HEK293 (cell line): ENCODE results near the gene ABHD3.

Source experiments
- CTCF ChIA-PET: fragments of 350-600 bp; formaldehyde crosslinking; extraction: SDS; loops from one replicate; lab custom pipeline; 2021; ENCODE audit warnings: antibody characterized with exemption; lab: Yijun Ruan, JAX
- POLR2A ChIA-PET: fragments of 300-600 bp; formaldehyde crosslinking; extraction: SDS; loops from one replicate; lab custom pipeline; 2020; ENCODE audit warnings: antibody characterized with exemption, inconsistent platforms; lab: Yijun Ruan, JAX
- H3K27ac ChIP-seq: fragments of 200-500 bp; sonication (Bioruptor generic); 2 replicates; pipeline ENCODE4 v1.5.1; 2014; ENCODE audit warnings: low read depth, low read length, control low read depth, inconsistent platforms; ENCODE audit errors: extremely low read depth
- H3K36me3 ChIP-seq, 2 experiments: fragments of 200-500 bp in 1 of 2; sonication (Bioruptor generic) in 1 of 2; 1 replicate in 1 of 2; 2 replicates in 1 of 2; pipeline ENCODE4 v1.5.1; 2014 to 2017; ENCODE audit warnings: inconsistent platforms in 2 of 2, low read length in 2 of 2; ENCODE audit not compliant: control insufficient read depth in 2 of 2, insufficient read depth in 1 of 2
- H3K4me1 ChIP-seq: fragments of 200-500 bp; sonication (Bioruptor generic); 2 replicates; pipeline ENCODE4 v1.5.1; 2014; ENCODE audit warnings: mild to moderate bottlenecking, low read length, inconsistent platforms; ENCODE audit not compliant: control insufficient read depth, insufficient read depth
- H3K4me3 ChIP-seq: 2 replicates; pipeline ENCODE4 v1.5.1; 2011; ENCODE audit warnings: low read depth, mild to moderate bottlenecking, control low read depth, low read length, moderate library complexity
- H3K9me3 ChIP-seq: fragments of 200-500 bp; sonication (Bioruptor generic); 2 replicates; pipeline ENCODE4 v1.5.1; 2014; ENCODE audit warnings: low read depth, low read length, inconsistent platforms; ENCODE audit not compliant: control insufficient read depth, insufficient read depth
- BCL11B ChIP-seq: fragments of 450-650 bp; formaldehyde crosslinking; IDR thresholded peaks from 2 replicates; pipeline ENCODE4 v1.5.1; 2016; ENCODE audit warnings: low read depth, missing biosample characterization, missing genetic modification characterization
- HIC1 ChIP-seq: fragments of 450-650 bp; formaldehyde crosslinking; IDR thresholded peaks from 2 replicates; pipeline ENCODE4 v1.5.1; 2016; ENCODE audit warnings: missing biosample characterization, missing genetic modification characterization
- KLF7 ChIP-seq: fragments of 450-650 bp; formaldehyde crosslinking; IDR thresholded peaks from 2 replicates; pipeline ENCODE4 v1.5.1; 2016; ENCODE audit warnings: missing biosample characterization, missing genetic modification characterization, borderline replicate concordance
- MEIS1 ChIP-seq: sonication (generic); formaldehyde crosslinking; IDR thresholded peaks from 2 replicates; pipeline ENCODE4 v1.8.1; 2022; ENCODE audit warnings: missing genetic modification reagents, mild to moderate bottlenecking, borderline replicate concordance
- RBAK ChIP-seq: fragments of 450-650 bp; formaldehyde crosslinking; IDR thresholded peaks from 2 replicates; pipeline ENCODE4 v1.5.1; 2016; ENCODE audit warnings: missing biosample characterization, missing genetic modification characterization
- TRIM28 ChIP-seq: IDR thresholded peaks from 2 replicates; pipeline ENCODE4 v1.6.1; 2011; ENCODE audit warnings: low read length, control low read depth, borderline replicate concordance
- WT1 ChIP-seq: fragments of 450-650 bp; formaldehyde crosslinking; IDR thresholded peaks from 2 replicates; pipeline ENCODE4 v1.5.1; 2016; ENCODE audit warnings: missing biosample characterization, missing genetic modification characterization
- ZBTB44 ChIP-seq: fragments of 450-650 bp; IDR thresholded peaks from 2 replicates; pipeline ENCODE4 v1.5.1; 2018; ENCODE audit warnings: missing biosample characterization, mild to moderate bottlenecking, missing genetic modification characterization
- ZBTB7A ChIP-seq: fragments of 450-650 bp; formaldehyde crosslinking; IDR thresholded peaks from 2 replicates; pipeline ENCODE4 v1.5.1; 2016; ENCODE audit warnings: low read depth, missing biosample characterization, missing genetic modification characterization
- ZEB2 ChIP-seq: fragments of 450-650 bp; formaldehyde crosslinking; IDR thresholded peaks from 2 replicates; pipeline ENCODE4 v1.5.1; 2016; ENCODE audit warnings: missing biosample characterization, missing genetic modification characterization
- ZFP3 ChIP-seq: fragments of 450-650 bp; formaldehyde crosslinking; IDR thresholded peaks from 2 replicates; pipeline ENCODE4 v1.5.1; 2016; ENCODE audit warnings: low read depth, missing biosample characterization, missing genetic modification characterization
- ZIC2 ChIP-seq: fragments of 450-650 bp; formaldehyde crosslinking; IDR thresholded peaks from 2 replicates; pipeline ENCODE4 v1.5.1; 2016; ENCODE audit warnings: missing biosample characterization, missing genetic modification characterization
- ZNF112 ChIP-seq: fragments of 450-650 bp; formaldehyde crosslinking; IDR thresholded peaks from 2 replicates; pipeline ENCODE4 v1.5.0; 2017; ENCODE audit warnings: missing biosample characterization, missing genetic modification characterization
- ZNF2 ChIP-seq: fragments of 450-650 bp; formaldehyde crosslinking; IDR thresholded peaks from 2 replicates; pipeline ENCODE4 v1.5.1; 2016; ENCODE audit warnings: missing biosample characterization, missing genetic modification characterization
- ZNF350 ChIP-seq: fragments of 450-650 bp; formaldehyde crosslinking; IDR thresholded peaks from 2 replicates; pipeline ENCODE4 v1.5.0; 2017; ENCODE audit warnings: missing biosample characterization, mild to moderate bottlenecking, missing genetic modification characterization
- ZNF473 ChIP-seq: fragments of 450-650 bp; formaldehyde crosslinking; IDR thresholded peaks from 2 replicates; pipeline ENCODE4 v1.5.1; 2017; ENCODE audit warnings: missing biosample characterization, missing genetic modification characterization
- ZNF670 ChIP-seq: fragments of 450-650 bp; formaldehyde crosslinking; IDR thresholded peaks from 2 replicates; pipeline ENCODE4 v1.5.1; 2016; ENCODE audit warnings: missing biosample characterization, missing genetic modification characterization, low read depth
- ZNF747 ChIP-seq: fragments of 450-650 bp; formaldehyde crosslinking; IDR thresholded peaks from 2 replicates; pipeline ENCODE4 v1.5.1; 2016; ENCODE audit warnings: missing biosample characterization, missing genetic modification characterization
- ZNF785 ChIP-seq: fragments of 450-650 bp; formaldehyde crosslinking; IDR thresholded peaks from 2 replicates; pipeline ENCODE4 v1.5.1; 2016; ENCODE audit warnings: missing biosample characterization, missing genetic modification characterization
- ZSCAN30 ChIP-seq: fragments of 450-650 bp; IDR thresholded peaks from 2 replicates; pipeline ENCODE4 v1.5.1; 2018; ENCODE audit warnings: missing biosample characterization, mild to moderate bottlenecking, missing genetic modification characterization, moderate library complexity
- TF ChIP-seq, protein P1 (sequence below): fragments of 450-650 bp; formaldehyde crosslinking; IDR thresholded peaks from 2 replicates; pipeline ENCODE4 v1.5.1; 2016; ENCODE audit warnings: missing biosample characterization, missing genetic modification characterization
- TF ChIP-seq, protein P2 (sequence below): fragments of 450-650 bp; formaldehyde crosslinking; IDR thresholded peaks from 2 replicates; pipeline ENCODE4 v1.5.1; 2016; ENCODE audit warnings: missing biosample characterization, missing genetic modification characterization
- TF ChIP-seq, protein P3 (sequence below): fragments of 450-650 bp; formaldehyde crosslinking; IDR thresholded peaks from 2 replicates; pipeline ENCODE4 v1.5.1; 2016; ENCODE audit warnings: missing biosample characterization, missing genetic modification characterization

The ABHD3 gene

DNA sequence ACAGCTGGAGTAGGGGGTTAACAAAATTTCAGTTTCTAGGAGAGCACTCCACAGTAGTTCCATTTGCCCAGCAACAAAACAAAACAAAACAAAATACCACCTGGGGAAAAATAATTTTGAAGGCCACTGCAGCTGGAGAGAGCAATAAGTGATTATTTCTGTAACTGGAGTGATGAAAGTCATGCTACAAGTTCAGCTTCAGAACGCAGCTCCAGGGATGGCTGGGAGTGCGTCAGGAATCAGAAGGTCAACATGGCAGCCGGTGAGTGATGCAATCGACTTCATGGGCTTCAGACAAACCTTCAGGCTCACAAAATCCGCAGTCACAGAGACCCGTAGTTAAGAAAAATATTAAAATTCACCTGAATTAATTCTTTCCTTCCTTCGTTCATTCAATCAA lies 41.0 kb downstream of the ABHD3 start:
- H3K36me3 ChIP-seq, result peaks cover 0 to 12% of the 10 kb centered on the region in 2 experiments; a peak in 1 of 3 replicates
- no peaks in the 10 kb centered on the region for H3K4me1 ChIP-seq
- ChIA-PET CTCF (no interaction called here), POLR2A (no interaction called here)
- H3K4me3 ChIP-seq, result no peak overlapping the region
- no peaks in the 10 kb centered on the region for H3K9me3 ChIP-seq
- TF ChIP-seq ZBTB7A (tag by site-specific recombination) (no peak), ZNF747 (tag by site-specific recombination) (no peak), ZBTB44 (no peak), WT1 (tag by site-specific recombination) (no peak), ZNF670 (no peak), TRIM28 (no peak), ZIC2 (tag by site-specific recombination) (peak; percentile 28; the same call in 1 of the 2 replicates), ZNF112 (tag by site-specific recombination) (no peak)
- no peak overlapping the region for H3K27ac ChIP-seq

- Histone ChIP-seq H3K9me3 (no peaks in the 10 kb centered on the region), H3K36me3 (peaks cover 0 to 12% of the 10 kb centered on the region in 2 experiments; a peak in 1 of 3 replicates), H3K4me1 (no peaks in the 10 kb centered on the region), H3K27ac (no peak overlapping the region), H3K4me3 (no peak overlapping the region)
- TF ChIP-seq MEIS1 (CRISPR knock-in tag) (no peak), ZNF473 (tag by site-specific recombination) (no peak), ZBTB44 (no peak), ZFP3 (tag by site-specific recombination) (no peak), ZNF785 (no peak), ZSCAN30 (tag by site-specific recombination) (no peak), ZNF350 (tag by site-specific recombination) (no peak), BCL11B (no peak), RBAK (no peak), ZNF2 (no peak), KLF7 (no peak), HIC1 (no peak), ZNF670 (no peak), ZEB2 (tag by site-specific recombination) (no peak)
- TF ChIP-seq, protein P1, sequence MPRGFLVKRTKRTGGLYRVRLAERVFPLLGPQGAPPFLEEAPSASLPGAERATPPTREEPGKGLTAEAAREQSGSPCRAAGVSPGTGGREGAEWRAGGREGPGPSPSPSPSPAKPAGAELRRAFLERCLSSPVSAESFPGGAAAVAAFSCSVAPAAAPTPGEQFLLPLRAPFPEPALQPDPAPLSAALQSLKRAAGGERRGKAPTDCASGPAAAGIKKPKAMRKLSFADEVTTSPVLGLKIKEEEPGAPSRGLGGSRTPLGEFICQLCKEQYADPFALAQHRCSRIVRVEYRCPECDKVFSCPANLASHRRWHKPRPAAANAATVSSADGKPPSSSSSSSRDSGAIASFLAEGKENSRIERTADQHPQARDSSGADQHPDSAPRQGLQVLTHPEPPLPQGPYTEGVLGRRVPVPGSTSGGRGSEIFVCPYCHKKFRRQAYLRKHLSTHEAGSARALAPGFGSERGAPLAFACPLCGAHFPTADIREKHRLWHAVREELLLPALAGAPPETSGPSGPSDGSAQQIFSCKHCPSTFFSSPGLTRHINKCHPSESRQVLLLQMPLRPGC (tag by site-specific recombination), result no peak
- TF ChIP-seq, protein P2, sequence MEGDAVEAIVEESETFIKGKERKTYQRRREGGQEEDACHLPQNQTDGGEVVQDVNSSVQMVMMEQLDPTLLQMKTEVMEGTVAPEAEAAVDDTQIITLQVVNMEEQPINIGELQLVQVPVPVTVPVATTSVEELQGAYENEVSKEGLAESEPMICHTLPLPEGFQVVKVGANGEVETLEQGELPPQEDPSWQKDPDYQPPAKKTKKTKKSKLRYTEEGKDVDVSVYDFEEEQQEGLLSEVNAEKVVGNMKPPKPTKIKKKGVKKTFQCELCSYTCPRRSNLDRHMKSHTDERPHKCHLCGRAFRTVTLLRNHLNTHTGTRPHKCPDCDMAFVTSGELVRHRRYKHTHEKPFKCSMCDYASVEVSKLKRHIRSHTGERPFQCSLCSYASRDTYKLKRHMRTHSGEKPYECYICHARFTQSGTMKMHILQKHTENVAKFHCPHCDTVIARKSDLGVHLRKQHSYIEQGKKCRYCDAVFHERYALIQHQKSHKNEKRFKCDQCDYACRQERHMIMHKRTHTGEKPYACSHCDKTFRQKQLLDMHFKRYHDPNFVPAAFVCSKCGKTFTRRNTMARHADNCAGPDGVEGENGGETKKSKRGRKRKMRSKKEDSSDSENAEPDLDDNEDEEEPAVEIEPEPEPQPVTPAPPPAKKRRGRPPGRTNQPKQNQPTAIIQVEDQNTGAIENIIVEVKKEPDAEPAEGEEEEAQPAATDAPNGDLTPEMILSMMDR (tag by site-specific recombination), result no peak
- TF ChIP-seq, protein P3, sequence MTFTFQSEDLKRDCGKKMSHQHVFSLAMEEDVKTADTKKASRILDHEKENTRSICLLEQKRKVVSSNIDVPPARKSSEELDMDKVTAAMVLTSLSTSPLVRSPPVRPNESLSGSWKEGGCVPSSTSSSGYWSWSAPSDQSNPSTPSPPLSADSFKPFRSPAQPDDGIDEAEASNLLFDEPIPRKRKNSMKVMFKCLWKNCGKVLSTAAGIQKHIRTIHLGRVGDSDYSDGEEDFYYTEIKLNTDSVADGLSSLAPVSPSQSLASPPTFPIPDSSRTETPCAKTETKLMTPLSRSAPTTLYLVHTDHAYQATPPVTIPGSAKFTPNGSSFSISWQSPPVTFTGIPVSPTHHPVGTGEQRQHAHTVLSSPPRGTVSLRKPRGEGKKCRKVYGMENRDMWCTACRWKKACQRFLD (tag by site-specific recombination), result no peak
- POLR2A ChIA-PET, result no interaction called here
- CTCF ChIA-PET, result no interaction called here
These were observed 42.0 kb downstream of the ABHD3 start for GRCh38 chr18:21662581-21662980.
